SK-N-SH (cell line): ENCODE data around the gene UFC1. TPM values are rescaled to one million over a fixed set of nuclear protein-coding genes. Genes with fewer than 3 reads are reported as not detected.

Experiments
- CTCF ChIA-PET: fragments of 300-600, 350-600 bp; formaldehyde crosslinking; extraction: SDS; loops from one replicate; lab custom pipeline; 2021; lab: Yijun Ruan, JAX
- POLR2A ChIA-PET: fragments of 350-600 bp; sonication (Branson Sonifier 250); formaldehyde crosslinking; extraction: SDS; loops from one replicate; lab custom pipeline; 2020; ENCODE audit warnings: antibody characterized with exemption, inconsistent platforms; lab: Yijun Ruan, JAX
- DNase-seq: peaks from one replicate; pipeline ENCODE4 v3.0.0; 2012
- H2AFZ ChIP-seq: fragments of 200-600 bp; sonication (generic); 2 replicates; pipeline ENCODE4 v1.8.1; 2016; ENCODE audit warnings: antibody characterized with exemption, mild to moderate bottlenecking, low read depth
- H3F3A ChIP-seq: fragments of 200-600 bp; sonication (generic); replicated peaks from 2 replicates; pipeline ENCODE3; 2016; ENCODE audit warnings: antibody characterized with exemption, mild to moderate bottlenecking; ENCODE audit not compliant: insufficient read depth
- H3K27ac ChIP-seq, 2 experiments: fragments of 200-500 bp in 1 of 2; fragments of 200-600 bp in 1 of 2; sonication (Bioruptor generic) in 1 of 2; sonication (generic), shearing (Covaris generic) in 1 of 2; 2 replicates each; pipeline versions ENCODE4 v1.5.1 to v1.6.1; 2014 to 2016; ENCODE audit warnings: low read depth in 2 of 2, inconsistent platforms in 1 of 2, low read length in 1 of 2, mild to moderate bottlenecking in 1 of 2, mixed read lengths in 1 of 2
- H3K27me3 ChIP-seq: fragments of 200-600 bp; sonication (generic), shearing (Covaris generic); 2 replicates; pipeline ENCODE4 v1.6.1; 2016; ENCODE audit warnings: mixed run types; ENCODE audit not compliant: insufficient read depth
- H3K36me3 ChIP-seq, 2 experiments: fragments of 200-500 bp in 1 of 2; fragments of 200-600 bp in 1 of 2; sonication (Bioruptor generic) in 1 of 2; sonication (generic) in 1 of 2; replicated peaks in 1 of 2; 2 replicates each; pipeline versions ENCODE3 to v1.5.1; 2014 to 2016; ENCODE audit warnings: low read length in 1 of 2, mild to moderate bottlenecking in 1 of 2; ENCODE audit not compliant: insufficient read depth in 2 of 2, control insufficient read depth in 1 of 2
- H3K4me1 ChIP-seq, 2 experiments: fragments of 200-500 bp in 1 of 2; fragments of 200-600 bp in 1 of 2; sonication (Bioruptor generic) in 1 of 2; sonication (generic), shearing (Covaris generic) in 1 of 2; 2 replicates each; pipeline versions ENCODE4 v1.5.1 to v1.6.1; 2014 to 2016; ENCODE audit warnings: low read depth in 1 of 2, low read length in 1 of 2, mixed run types in 1 of 2; ENCODE audit not compliant: insufficient read depth in 2 of 2, control insufficient read depth in 1 of 2
- H3K4me2 ChIP-seq: fragments of 200-600 bp; sonication (generic), shearing (Covaris generic); 2 replicates; pipeline ENCODE4 v1.6.1; 2017; ENCODE audit warnings: mixed run types
- H3K4me3 ChIP-seq, 2 experiments: fragments of 200-500 bp in 1 of 2; fragments of 200-600 bp in 1 of 2; sonication (Bioruptor generic) in 1 of 2; sonication (generic), shearing (Covaris generic) in 1 of 2; 2 replicates each; pipeline versions ENCODE4 v1.5.1 to v1.8.1; 2014 to 2016; ENCODE audit warnings: low read depth in 2 of 2, inconsistent platforms in 1 of 2, low read length in 1 of 2, mild to moderate bottlenecking in 1 of 2, mixed read lengths in 1 of 2, moderate library complexity in 1 of 2
- H3K79me2 ChIP-seq: fragments of 200-600 bp; sonication (generic); 2 replicates; pipeline ENCODE4 v1.8.1; 2017; ENCODE audit warnings: mild to moderate bottlenecking; ENCODE audit not compliant: insufficient read depth
- H3K9ac ChIP-seq: fragments of 200-600 bp; sonication (generic); 2 replicates; pipeline ENCODE4 v1.6.1; 2017; ENCODE audit warnings: mixed run types
- H3K9me2 ChIP-seq: fragments of 200-600 bp; sonication (generic); 2 replicates; pipeline ENCODE4 v1.6.1; 2017; ENCODE audit warnings: mixed run types
- H3K9me3 ChIP-seq: fragments of 200-600 bp; sonication (generic); 2 replicates; pipeline ENCODE4 v1.6.1; 2017; ENCODE audit warnings: mixed run types, mild to moderate bottlenecking, moderate library complexity
- H4K20me1 ChIP-seq: fragments of 200-600 bp; sonication (generic); 2 replicates; pipeline ENCODE4 v1.6.1; 2017; ENCODE audit warnings: mild to moderate bottlenecking, mixed run types; ENCODE audit not compliant: insufficient read depth
- ELF1 ChIP-seq: IDR thresholded peaks from 2 replicates; pipeline ENCODE4 v1.4.0; 2012
- EP300 ChIP-seq, 2 experiments: IDR thresholded peaks; 2 replicates each; pipeline versions ENCODE4 v1.4.0 to v1.6.1; 2012; ENCODE audit warnings: borderline replicate concordance in 1 of 2, low read depth in 1 of 2, low read length in 1 of 2
- EZH2phosphoT487 ChIP-seq: fragments of 200-600 bp; sonication (generic); IDR thresholded peaks from 2 replicates; pipeline ENCODE4 v1.6.1; 2017; ENCODE audit warnings: low read depth, mixed run types, mild to moderate bottlenecking, antibody characterized with exemption, moderate library complexity, borderline replicate concordance
- FOXJ3 ChIP-seq: sonication (generic); formaldehyde crosslinking; IDR thresholded peaks from 2 replicates; pipeline ENCODE4 v1.5.1; 2020; ENCODE audit warnings: mild to moderate bottlenecking, missing genetic modification reagents
- JUND ChIP-seq: IDR thresholded peaks from 2 replicates; pipeline ENCODE4 v1.4.0; 2012
- MEF2A ChIP-seq: IDR thresholded peaks from 2 replicates; pipeline ENCODE4 v1.4.0; 2012; ENCODE audit warnings: low read depth, borderline replicate concordance
- MXI1 ChIP-seq: IDR thresholded peaks from 2 replicates; pipeline ENCODE4 v1.6.1; 2012; ENCODE audit warnings: mild to moderate bottlenecking, low read depth, low read length, improper control_type of control experiment
- NFIC ChIP-seq: IDR thresholded peaks from 2 replicates; pipeline ENCODE4 v1.4.0; 2012; ENCODE audit warnings: borderline replicate concordance
- RAD21 ChIP-seq: IDR thresholded peaks from 2 replicates; pipeline ENCODE4 v1.6.1; 2012; ENCODE audit warnings: mild to moderate bottlenecking, low read length
- RCOR1 ChIP-seq: fragments of 150-350 bp; IDR thresholded peaks from 2 replicates; pipeline ENCODE4 v1.6.1; 2017; ENCODE audit warnings: antibody characterized with exemption, low read length
- RFX5 ChIP-seq: IDR thresholded peaks from 2 replicates; pipeline ENCODE4 v1.6.1; 2012; ENCODE audit warnings: mild to moderate bottlenecking, improper control_type of control experiment, low read length
- TCF12 ChIP-seq: IDR thresholded peaks from 2 replicates; pipeline ENCODE4 v1.4.0; 2012
- TEAD4 ChIP-seq: IDR thresholded peaks from 2 replicates; pipeline ENCODE4 v1.4.0; 2012; ENCODE audit warnings: mild to moderate bottlenecking, borderline replicate concordance; ENCODE audit not compliant: insufficient read depth
- YY1 ChIP-seq: IDR thresholded peaks from 2 replicates; pipeline ENCODE4 v1.4.0; 2012; ENCODE audit warnings: low read depth, mild to moderate bottlenecking
- WGBS: methylation state at CpG from one replicate; pipeline ENCODE4 v1.1.6; 2017; ENCODE audit warnings: low lambda C conversion rate; 5-methylcytosine and 5-hydroxymethylcytosine counted together
- polyA plus RNA-seq, 3 experiments: library from polyadenylated mRNA; depleted of rRNA; stranded (reverse); fragments of >200 nt; gene quantifications; 2 replicates each; pipeline ENCODE4 v1.2.3, GENCODE V29; 2012
- TF ChIP-seq, protein P1 (sequence below): IDR thresholded peaks from 2 replicates; pipeline ENCODE4 v1.4.0; 2012; ENCODE audit warnings: low read depth, borderline replicate concordance

The UFC1 gene
- polyA plus RNA-seq, 1 of the 3 experiments (the other 2 are of a cell fraction): 150 TPM

DNA sequence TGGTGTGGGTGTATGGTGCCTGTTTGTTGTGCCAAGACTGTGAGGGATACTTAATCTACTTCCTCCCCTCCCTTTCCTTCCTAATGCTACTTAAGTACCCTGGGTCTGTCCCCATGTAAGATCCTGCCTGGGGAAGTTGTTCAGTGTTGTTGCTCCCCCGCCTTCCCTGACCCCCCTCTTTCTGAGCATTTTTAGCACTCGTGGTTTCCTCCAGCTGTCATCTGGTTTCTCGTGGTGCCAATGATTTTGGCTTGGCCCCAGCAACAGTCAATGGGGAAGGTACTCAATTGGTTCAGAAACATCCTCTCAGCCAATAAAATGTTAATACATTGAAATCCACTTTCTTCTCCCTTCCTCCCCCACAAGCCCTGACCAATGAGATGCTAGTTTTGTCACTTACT lies 31.5 kb downstream of the UFC1 start:
- H3K36me3 ChIP-seq: no peaks in the 10 kb centered on the region
- no peak overlapping the region for H3K9ac ChIP-seq
- H4K20me1 ChIP-seq: no peaks in the 10 kb centered on the region
- no peaks in the 10 kb centered on the region for H3K79me2 ChIP-seq
- 20% methylated on average over 3 of the region's 3 CpGs for WGBS
- no peak overlapping the region for H3K4me3 ChIP-seq
- peak overlapping the region in 1 of 2 experiments; percentile 77; a peak in 2 of 4 replicates for H3K27ac ChIP-seq
- TF ChIP-seq MXI1: peak; percentile 84
- peak; percentile 96 for TF ChIP-seq RFX5
- TF ChIP-seq MEF2A: no peak
- TF ChIP-seq, protein P1, sequence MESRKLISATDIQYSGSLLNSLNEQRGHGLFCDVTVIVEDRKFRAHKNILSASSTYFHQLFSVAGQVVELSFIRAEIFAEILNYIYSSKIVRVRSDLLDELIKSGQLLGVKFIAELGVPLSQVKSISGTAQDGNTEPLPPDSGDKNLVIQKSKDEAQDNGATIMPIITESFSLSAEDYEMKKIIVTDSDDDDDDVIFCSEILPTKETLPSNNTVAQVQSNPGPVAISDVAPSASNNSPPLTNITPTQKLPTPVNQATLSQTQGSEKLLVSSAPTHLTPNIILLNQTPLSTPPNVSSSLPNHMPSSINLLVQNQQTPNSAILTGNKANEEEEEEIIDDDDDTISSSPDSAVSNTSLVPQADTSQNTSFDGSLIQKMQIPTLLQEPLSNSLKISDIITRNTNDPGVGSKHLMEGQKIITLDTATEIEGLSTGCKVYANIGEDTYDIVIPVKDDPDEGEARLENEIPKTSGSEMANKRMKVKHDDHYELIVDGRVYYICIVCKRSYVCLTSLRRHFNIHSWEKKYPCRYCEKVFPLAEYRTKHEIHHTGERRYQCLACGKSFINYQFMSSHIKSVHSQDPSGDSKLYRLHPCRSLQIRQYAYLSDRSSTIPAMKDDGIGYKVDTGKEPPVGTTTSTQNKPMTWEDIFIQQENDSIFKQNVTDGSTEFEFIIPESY: no peak
- TF ChIP-seq YY1: no peak
- TF ChIP-seq RCOR1: no peak
- TF ChIP-seq RAD21: no peak
- TF ChIP-seq ELF1: no peak
- TF ChIP-seq JUND: no peak
- TF ChIP-seq FOXJ3: no peak
- no peak; a peak in 1 of 4 replicates for TF ChIP-seq EP300 (IDR thresholded peaks at IDR 0.05; ENCODE audit: borderline replicate concordance in 1 of 2, low read depth in 1 of 2, low read length in 1 of 2)
- no peak for TF ChIP-seq TEAD4
- TF ChIP-seq TCF12: no peak
- no peak for TF ChIP-seq EZH2phosphoT487
- TF ChIP-seq, all 33 proteins: peak for 2
- Histone ChIP-seq H3K4me1 (peaks cover 0 to 10% of the 10 kb centered on the region in 2 experiments; a peak in 3 of 4 replicates), H3K9me3 (no peaks in the 10 kb centered on the region), H2AFZ (peak overlapping the region; percentile 43), H3K4me2 (no peak overlapping the region), H3K27me3 (no peaks in the 10 kb centered on the region), H3K9me2 (no peaks in the 10 kb centered on the region), H3F3A (peaks cover 10% of the 10 kb centered on the region)
- POLR2A ChIA-PET: no interaction called here
- DNase-seq: peak; percentile 45
- CTCF ChIA-PET: no interaction called here

- Histone ChIP-seq H3K9me3 (no peaks in the 10 kb centered on the region), H3K27ac (peak overlapping the region in 1 of 2 experiments; percentile 77; a peak in 2 of 4 replicates)
- POLR2A ChIA-PET: no interaction called here
Observed at GRCh38 chr1:161185732-161186311, 32.0 kb downstream of the UFC1 start.

More at GRCh38 chr1:161185732-161186311, 32.0 kb downstream of the UFC1 start:
- no peaks in the 10 kb centered on the region for H3K27me3 ChIP-seq
- H3K9me2 ChIP-seq: no peaks in the 10 kb centered on the region
- peaks cover 0 to 10% of the 10 kb centered on the region in 2 experiments; a peak in 3 of 4 replicates for H3K4me1 ChIP-seq
- no peak for DNase-seq
- TF ChIP-seq NFIC: no peak
- no peaks in the 10 kb centered on the region for H4K20me1 ChIP-seq
- H3K9ac ChIP-seq: no peak overlapping the region
- H3K36me3 ChIP-seq: peaks cover 0 to 2% of the 10 kb centered on the region in 2 experiments
- H3K4me2 ChIP-seq: no peak overlapping the region
- no peak overlapping the region for H3K4me3 ChIP-seq
- CTCF ChIA-PET: interaction anchor here (2.2 kb wide), 1 partner anchor 20 kb away, joined by 10 read pairs; the partner anchor contains the start of gene PPOX
- peak overlapping the region; percentile 43 for H2AFZ ChIP-seq
- WGBS: 75% methylated on average over 2 of the region's 2 CpGs
- no peaks in the 10 kb centered on the region for H3K79me2 ChIP-seq
- H3F3A ChIP-seq: peaks cover 6% of the 10 kb centered on the region
